ENCODE data around the gene STKLD1.
A peak's percentile ranks its signal among the peaks of the same experiment; 100 is the strongest.

Gene STKLD1

DNA sequence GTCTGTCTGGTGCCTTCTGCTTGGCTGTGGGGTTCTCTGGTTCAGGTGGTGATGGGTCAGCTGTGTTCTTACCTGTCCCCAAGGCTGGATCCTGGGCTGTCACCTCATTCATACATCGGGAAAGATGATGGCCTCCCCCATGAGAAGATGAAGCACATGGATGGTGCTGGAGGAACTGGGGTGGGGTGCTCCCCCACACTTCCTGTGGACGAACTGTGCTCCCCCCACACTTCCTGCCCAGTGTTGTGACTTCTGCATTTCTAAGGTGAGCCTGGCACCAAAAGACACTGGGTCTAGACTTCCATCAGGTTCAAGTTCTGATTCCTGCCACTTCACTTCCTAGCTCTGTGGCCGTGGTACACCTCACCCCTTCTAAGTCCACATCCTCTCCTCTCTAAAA is 35.9 kb upstream of the STKLD1 start:
- Histone ChIP-seq H3K4me3 (no peak overlapping the region), H3K27ac (peak overlapping the region in 1 of 2 donors; percentile 8)
- TF ChIP-seq, protein P1, sequence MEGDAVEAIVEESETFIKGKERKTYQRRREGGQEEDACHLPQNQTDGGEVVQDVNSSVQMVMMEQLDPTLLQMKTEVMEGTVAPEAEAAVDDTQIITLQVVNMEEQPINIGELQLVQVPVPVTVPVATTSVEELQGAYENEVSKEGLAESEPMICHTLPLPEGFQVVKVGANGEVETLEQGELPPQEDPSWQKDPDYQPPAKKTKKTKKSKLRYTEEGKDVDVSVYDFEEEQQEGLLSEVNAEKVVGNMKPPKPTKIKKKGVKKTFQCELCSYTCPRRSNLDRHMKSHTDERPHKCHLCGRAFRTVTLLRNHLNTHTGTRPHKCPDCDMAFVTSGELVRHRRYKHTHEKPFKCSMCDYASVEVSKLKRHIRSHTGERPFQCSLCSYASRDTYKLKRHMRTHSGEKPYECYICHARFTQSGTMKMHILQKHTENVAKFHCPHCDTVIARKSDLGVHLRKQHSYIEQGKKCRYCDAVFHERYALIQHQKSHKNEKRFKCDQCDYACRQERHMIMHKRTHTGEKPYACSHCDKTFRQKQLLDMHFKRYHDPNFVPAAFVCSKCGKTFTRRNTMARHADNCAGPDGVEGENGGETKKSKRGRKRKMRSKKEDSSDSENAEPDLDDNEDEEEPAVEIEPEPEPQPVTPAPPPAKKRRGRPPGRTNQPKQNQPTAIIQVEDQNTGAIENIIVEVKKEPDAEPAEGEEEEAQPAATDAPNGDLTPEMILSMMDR (IDR thresholded peaks at IDR 0.05), result no peak
- no peak for DNase-seq (ENCODE audit: low spot score)

DNA sequence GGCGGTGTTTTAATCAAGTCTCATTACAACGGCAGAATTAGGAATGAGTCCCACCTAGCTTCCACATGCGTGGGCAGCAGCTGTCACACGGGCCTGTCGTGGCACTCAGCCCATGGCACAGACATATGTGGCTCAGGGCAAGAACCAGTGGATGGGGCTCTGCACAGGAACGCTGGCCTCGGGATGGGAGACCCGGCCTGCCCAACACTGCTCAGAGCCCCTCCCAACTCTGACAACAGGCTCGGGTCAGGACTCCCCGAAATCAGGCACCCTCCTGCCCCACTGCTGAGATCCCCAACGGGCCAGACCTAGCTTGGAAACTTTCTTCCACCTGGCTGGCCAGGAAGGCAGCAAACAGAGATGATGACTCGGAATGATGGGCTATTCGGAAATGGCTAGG is 35.2 kb upstream of the STKLD1 start:
- DNase-seq (ENCODE audit: low spot score), result no peak
- TF ChIP-seq, protein P1 (IDR thresholded peaks at IDR 0.05), result no peak
- Histone ChIP-seq H3K27ac (peak overlapping the region in 1 of 2 donors; percentile 30), H3K4me3 (no peak overlapping the region)

DNA sequence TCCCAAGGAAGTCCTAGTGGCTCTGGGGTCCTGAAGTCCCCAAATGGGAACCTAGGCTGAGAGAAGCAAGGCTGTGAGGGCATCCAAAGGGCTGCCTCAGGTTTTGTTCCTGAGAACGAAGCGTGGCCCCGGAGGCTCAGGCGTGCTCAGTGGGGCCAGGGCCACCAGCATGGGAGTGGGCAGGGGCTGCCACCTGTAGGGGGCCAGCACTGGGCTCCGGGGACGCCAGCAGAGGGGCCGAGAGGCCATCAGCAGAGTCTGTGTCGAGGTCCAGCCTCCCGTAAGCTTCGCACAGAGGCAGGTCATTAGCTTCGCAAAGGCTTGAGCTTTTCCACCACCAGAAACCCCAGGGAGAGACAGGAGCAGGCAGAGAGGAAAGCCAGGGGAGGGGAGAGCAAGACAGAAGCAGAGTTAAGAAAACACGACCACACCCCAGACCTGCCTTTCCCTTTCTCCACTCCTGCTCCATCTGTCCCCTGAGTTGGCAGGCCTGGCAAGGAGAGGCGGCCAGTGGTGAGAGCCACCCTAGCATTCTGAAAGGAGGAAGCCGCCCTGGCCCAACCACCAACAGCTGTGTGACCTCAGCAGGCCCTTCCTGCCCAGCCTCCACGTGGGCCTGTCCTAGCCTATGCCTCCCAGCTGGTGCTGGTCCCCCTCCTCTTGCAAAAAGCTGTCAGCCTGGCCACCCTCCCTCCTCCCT is 34.6 kb upstream of the STKLD1 start:
- Histone ChIP-seq H3K27ac (peak overlapping the region in 1 of 2 donors; percentile 43), H3K4me3 (no peak overlapping the region)
- TF ChIP-seq, protein P1 (IDR thresholded peaks at IDR 0.05), result no peak
- no peak for DNase-seq (ENCODE audit: low spot score)

DNA sequence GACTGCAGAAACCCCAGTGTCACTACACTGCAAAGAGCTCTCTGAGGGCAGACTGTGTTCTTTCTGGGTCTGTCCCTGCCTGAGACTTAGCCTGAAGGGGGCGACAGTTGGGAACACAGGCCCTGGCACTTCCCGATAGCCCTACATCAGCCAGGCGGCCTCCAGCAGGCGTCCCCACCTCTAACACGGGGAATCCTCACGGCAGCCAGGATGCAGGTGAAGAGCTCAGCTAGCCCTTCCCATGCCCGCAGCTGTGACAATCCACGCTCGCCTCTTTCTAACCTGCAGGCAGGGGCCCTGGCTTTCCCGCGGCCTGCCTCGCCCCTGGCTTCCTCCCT is 34.1 kb upstream of the STKLD1 start:
- Histone ChIP-seq H3K27ac (peak overlapping the region in 1 of 2 donors; percentile 43), H3K4me3 (no peak overlapping the region)
- TF ChIP-seq, protein P1 (IDR thresholded peaks at IDR 0.05), result no peak

DNA sequence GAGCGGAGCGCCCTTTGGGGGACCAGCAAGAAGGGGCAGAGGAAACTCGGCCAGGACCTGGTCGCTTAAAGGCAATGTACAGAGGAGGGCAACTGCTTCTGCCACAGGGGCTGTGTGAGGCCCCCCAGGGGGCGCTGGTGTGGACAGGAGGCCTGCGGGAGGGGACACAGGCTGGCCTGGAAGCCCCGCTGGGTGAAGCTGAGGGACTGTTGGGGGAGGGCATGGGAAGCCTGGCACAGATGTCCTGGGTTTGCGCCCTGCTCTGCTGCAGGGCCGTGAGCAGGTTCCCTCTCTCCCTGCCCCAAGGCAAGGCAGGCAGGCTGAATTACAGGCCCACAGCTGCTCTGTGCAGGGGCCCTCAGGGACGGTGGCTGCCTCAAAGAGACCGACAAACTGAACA is 33.6 kb upstream of the STKLD1 start:
- Histone ChIP-seq H3K4me3 (no peak overlapping the region), H3K27ac (no peak overlapping the region)
- TF ChIP-seq, protein P1 (IDR thresholded peaks at IDR 0.05), result no peak
- DNase-seq (ENCODE audit: low spot score), result no peak

More for the DNA sequence above, 34.1 kb upstream of the STKLD1 start:
- no peak for DNase-seq (ENCODE audit: low spot score)

DNA sequence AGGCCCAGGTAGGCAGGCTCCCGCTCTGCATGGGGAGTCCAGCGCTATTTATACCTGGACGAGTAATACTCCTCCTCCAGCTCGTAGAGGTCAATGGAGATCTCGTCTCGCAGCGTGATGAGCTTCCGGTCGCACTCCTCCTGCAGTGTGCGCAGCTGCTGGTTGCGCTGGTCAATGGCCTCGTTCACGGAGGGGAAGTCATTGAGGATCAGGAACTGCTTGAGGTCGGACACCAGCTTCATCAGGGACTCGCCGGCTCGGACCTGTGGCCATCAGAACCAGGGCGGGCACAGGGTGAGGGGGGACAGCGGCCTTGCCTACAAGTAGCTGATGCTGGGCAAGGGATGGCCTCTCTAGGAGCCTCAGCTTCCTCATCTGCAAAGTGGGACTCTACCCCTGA is 32.1 kb upstream of the STKLD1 start:
- no peak overlapping the region for H3K4me3 ChIP-seq
- DNase-seq (ENCODE audit: low spot score), result no peak

DNA sequence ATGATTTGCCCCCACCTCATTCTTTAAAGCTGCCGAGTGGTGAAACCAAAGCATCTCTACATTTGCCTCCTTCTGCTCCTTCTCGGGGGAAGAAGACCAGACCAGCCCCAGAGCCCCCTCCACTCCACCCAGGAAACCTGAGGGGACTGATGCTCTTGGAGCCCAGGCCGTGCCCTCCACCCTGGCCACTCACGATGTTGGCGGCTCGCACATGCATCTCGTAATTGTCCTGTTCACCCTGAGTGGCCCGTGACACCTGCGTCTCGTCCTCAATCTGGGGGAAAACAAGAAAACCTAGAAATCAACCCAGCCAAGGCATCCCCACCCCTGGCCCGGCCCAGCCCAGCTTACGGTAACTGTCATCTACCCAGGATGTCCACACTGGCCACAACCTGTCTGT is 31.2 kb upstream of the STKLD1 start:
- H3K27ac ChIP-seq, result no peak overlapping the region
- TF ChIP-seq, protein P1 (IDR thresholded peaks at IDR 0.05), result no peak
- DNase-seq (ENCODE audit: low spot score), result no peak
- H3K4me3 ChIP-seq, result no peak overlapping the region

More for the DNA sequence above, 32.1 kb upstream of the STKLD1 start:
- TF ChIP-seq, protein P1 (IDR thresholded peaks at IDR 0.05), result no peak
- no peak overlapping the region for H3K27ac ChIP-seq
